Endodermal cell (in vitro differentiated cells): ENCODE data around the gene SMARCA2. TPM values are rescaled to one million over a fixed set of nuclear protein-coding genes. Genes with fewer than 3 reads are reported as not detected.

Source experiments
- DNase-seq: peaks from one replicate; pipeline ENCODE4 v3.0.0-alpha.2; 2017
- H3K27ac ChIP-seq: 2 replicates; pipeline ENCODE4 v1.5.1; 2013; ENCODE audit warnings: mild to moderate bottlenecking, low read depth, low read length, moderate library complexity
- H3K27me3 ChIP-seq: 2 replicates; pipeline ENCODE4 v1.6.1; 2013; ENCODE audit warnings: mild to moderate bottlenecking, low read length, moderate library complexity; ENCODE audit not compliant: insufficient read depth, control insufficient read depth, poor library complexity, severe bottlenecking
- H3K36me3 ChIP-seq: 2 replicates; pipeline ENCODE4 v1.7.0; 2013; ENCODE audit warnings: mild to moderate bottlenecking, low read length, moderate library complexity; ENCODE audit not compliant: control insufficient read depth, insufficient read depth
- H3K4me1 ChIP-seq: one replicate; pipeline ENCODE4 v1.7.0; 2013; ENCODE audit warnings: low read length; ENCODE audit not compliant: control insufficient read depth, insufficient read depth
- H3K4me3 ChIP-seq: 2 replicates; pipeline ENCODE4 v1.5.1; 2013; ENCODE audit warnings: mild to moderate bottlenecking, low read length, moderate library complexity
- H3K9ac ChIP-seq: 2 replicates; pipeline ENCODE4 v1.6.1; 2013; ENCODE audit warnings: mild to moderate bottlenecking, low read length, moderate library complexity; ENCODE audit not compliant: poor library complexity, severe bottlenecking; ENCODE audit errors: extremely low read depth
- H3K9me3 ChIP-seq: 2 replicates; pipeline ENCODE4 v1.6.1; 2013; ENCODE audit warnings: mild to moderate bottlenecking, low read length, moderate library complexity; ENCODE audit not compliant: control insufficient read depth
- H3K27ac Mint-ChIP-seq: 2 replicates; pipeline ENCODE4 v1.8.0; 2020; ENCODE audit warnings: mixed read lengths
- H3K27me3 Mint-ChIP-seq: 2 replicates; pipeline ENCODE4 v1.8.0; 2021; ENCODE audit warnings: mild to moderate bottlenecking, mixed read lengths; ENCODE audit not compliant: insufficient read depth
- H3K36me3 Mint-ChIP-seq: 2 replicates; pipeline ENCODE4 v1.8.0; 2020; ENCODE audit warnings: low read depth, mixed read lengths
- H3K4me1 Mint-ChIP-seq: 2 replicates; pipeline ENCODE4 v1.8.0; 2020; ENCODE audit warnings: mixed read lengths
- H3K4me3 Mint-ChIP-seq: 2 replicates; pipeline ENCODE4 v1.8.0; 2020; ENCODE audit warnings: mild to moderate bottlenecking, moderate library complexity, mixed read lengths
- H3K9me3 Mint-ChIP-seq: 2 replicates; pipeline ENCODE4 v1.8.0; 2020; ENCODE audit warnings: mild to moderate bottlenecking, mixed read lengths
- WGBS, 2 experiments: methylation state at CpG; one replicate each; pipeline versions ENCODE4 v1.1.5 to v1.1.7; 2013; ENCODE audit warnings: missing lambda C conversion rate in 2 of 2, mixed read lengths in 1 of 2; ENCODE audit not compliant: insufficient coverage in 1 of 2, insufficient read length in 1 of 2; 5-methylcytosine and 5-hydroxymethylcytosine counted together
- total RNA-seq, 2 donors: library from RNA; stranded (reverse); fragmentation: NEBNext Ultra II Directional in 1 of 2; extraction: Animal tissue kit (Norgen Biotek cat#: 25700) in 1 of 2; gene quantifications; 2 replicates in 1 of 2; 3 replicates in 1 of 2; pipeline ENCODE4 v1.2.1, GENCODE V29; 2021
- TF ChIP-seq, protein P1 (sequence below): fragments of 200-600 bp; sonication (generic); conservative IDR thresholded peaks from 2 replicates; pipeline ENCODE4 v1.5.0; 2021; ENCODE audit warnings: antibody characterized with exemption, mild to moderate bottlenecking

SMARCA2 gene
- total RNA-seq, 2 donors from 2014 or later, result 2.6 to 8.6 TPM

DNA sequence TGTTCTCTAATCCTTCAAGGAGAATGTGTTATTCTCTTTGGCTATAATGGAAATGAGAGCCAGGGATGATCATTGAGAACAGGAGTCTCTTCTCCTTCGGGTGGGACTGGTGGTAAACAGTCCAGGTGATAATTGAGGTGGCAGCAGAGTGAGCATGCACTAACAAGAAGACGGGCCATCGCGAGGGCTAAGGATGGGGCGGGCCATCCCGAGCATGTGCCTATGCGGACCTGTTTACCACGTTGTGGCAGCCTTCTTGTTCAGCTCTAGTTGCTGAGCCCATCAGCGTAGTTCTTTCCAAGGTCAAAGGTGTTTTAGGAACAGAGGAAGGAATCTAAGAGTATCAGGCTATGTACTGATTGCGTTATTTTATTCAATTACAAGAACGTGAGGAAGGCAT, 180.1 kb downstream of the SMARCA2 start:
- H3K9ac ChIP-seq, result no peak overlapping the region
- Mint-ChIP-seq H3K9me3 (peaks cover 9% of the 10 kb centered on the region), H3K27me3 (no peaks in the 10 kb centered on the region), H3K27ac (no peak overlapping the region), H3K4me3 (no peak overlapping the region), H3K4me1 (peaks cover 5% of the 10 kb centered on the region), H3K36me3 (peaks cover 26% of the 10 kb centered on the region)
- no peak overlapping the region for H3K27ac ChIP-seq
- DNase-seq, result no peak
- peaks cover 10% of the 10 kb centered on the region for H3K36me3 ChIP-seq
- H3K9me3 ChIP-seq, result peaks cover 2% of the 10 kb centered on the region
- no peaks in the 10 kb centered on the region for H3K4me1 ChIP-seq
- TF ChIP-seq, protein P1, sequence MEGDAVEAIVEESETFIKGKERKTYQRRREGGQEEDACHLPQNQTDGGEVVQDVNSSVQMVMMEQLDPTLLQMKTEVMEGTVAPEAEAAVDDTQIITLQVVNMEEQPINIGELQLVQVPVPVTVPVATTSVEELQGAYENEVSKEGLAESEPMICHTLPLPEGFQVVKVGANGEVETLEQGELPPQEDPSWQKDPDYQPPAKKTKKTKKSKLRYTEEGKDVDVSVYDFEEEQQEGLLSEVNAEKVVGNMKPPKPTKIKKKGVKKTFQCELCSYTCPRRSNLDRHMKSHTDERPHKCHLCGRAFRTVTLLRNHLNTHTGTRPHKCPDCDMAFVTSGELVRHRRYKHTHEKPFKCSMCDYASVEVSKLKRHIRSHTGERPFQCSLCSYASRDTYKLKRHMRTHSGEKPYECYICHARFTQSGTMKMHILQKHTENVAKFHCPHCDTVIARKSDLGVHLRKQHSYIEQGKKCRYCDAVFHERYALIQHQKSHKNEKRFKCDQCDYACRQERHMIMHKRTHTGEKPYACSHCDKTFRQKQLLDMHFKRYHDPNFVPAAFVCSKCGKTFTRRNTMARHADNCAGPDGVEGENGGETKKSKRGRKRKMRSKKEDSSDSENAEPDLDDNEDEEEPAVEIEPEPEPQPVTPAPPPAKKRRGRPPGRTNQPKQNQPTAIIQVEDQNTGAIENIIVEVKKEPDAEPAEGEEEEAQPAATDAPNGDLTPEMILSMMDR, result no peak
- no peaks in the 10 kb centered on the region for H3K27me3 ChIP-seq
- H3K4me3 ChIP-seq, result no peak overlapping the region
- 90 to 98% methylated on average over 5 to 11 of the region's 11 CpGs for WGBS, 2 experiments

DNA sequence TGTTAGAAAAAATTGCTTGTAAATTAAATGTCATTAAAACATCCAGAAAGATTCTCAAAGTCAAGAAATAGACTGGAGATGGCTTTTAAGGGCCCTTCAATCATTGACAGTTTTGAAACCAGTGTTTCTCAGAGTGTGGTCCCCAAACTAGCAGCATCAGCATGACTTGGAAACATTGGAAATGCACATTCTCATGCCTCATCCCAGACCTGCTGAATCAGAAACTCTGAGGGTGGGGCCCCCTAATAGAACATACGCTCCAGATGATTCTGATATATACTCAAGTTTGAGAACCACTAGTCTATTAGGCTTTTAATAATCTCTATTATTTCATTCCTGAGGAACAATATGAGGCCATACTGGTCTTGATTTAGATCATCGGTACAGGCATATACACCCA, 181.6 kb downstream of the SMARCA2 start:
- WGBS, 2 experiments, result 92 to 100% methylated on average over 1 to 2 of the region's 2 CpGs
- Histone ChIP-seq H3K9me3 (peaks cover 12% of the 10 kb centered on the region), H3K27me3 (no peaks in the 10 kb centered on the region), H3K36me3 (peaks cover 10% of the 10 kb centered on the region), H3K9ac (no peak overlapping the region), H3K4me1 (no peaks in the 10 kb centered on the region), H3K27ac (no peak overlapping the region), H3K4me3 (no peak overlapping the region)
- no peak for DNase-seq
- Mint-ChIP-seq H3K27me3 (no peaks in the 10 kb centered on the region), H3K4me1 (peaks cover 5% of the 10 kb centered on the region), H3K4me3 (no peak overlapping the region), H3K27ac (no peak overlapping the region), H3K9me3 (peaks cover 22% of the 10 kb centered on the region), H3K36me3 (peaks cover 40% of the 10 kb centered on the region)
- TF ChIP-seq, protein P1, result no peak

DNA sequence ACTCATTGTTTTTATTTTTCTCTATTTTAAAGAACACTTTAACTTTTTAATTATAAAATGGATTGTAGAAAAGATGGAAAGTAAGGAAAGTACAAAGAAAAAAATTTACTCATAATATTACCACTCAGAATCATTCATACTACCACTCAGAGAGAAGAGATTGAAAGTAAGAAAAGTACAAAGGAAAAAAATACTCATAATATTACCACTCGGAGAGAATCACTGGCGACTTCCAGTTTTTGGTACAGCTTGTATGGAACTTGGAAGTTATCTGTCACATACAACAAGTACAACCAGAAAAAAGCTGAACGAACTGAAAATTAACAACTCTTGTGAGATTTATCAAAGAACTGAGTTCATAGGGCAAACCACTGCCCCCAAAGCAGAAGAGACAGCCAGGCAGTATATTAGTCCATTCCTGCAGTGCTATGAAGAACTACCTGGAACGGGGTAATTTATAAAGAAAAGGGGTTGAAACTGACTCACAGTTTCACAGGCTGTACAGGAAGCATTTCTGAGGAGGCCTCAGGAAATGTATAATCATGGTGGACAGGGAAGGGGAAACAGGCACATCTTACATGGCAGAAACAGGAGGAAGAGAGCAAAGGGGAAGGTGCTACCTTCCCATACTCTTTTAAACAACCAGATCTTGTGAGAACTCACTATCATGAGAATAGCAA, 183.9 kb downstream of the SMARCA2 start:
- Histone ChIP-seq H3K36me3 (peaks cover 10% of the 10 kb centered on the region), H3K4me3 (no peak overlapping the region), H3K9me3 (peaks cover 29% of the 10 kb centered on the region), H3K27me3 (no peaks in the 10 kb centered on the region), H3K4me1 (no peaks in the 10 kb centered on the region), H3K9ac (no peak overlapping the region), H3K27ac (no peak overlapping the region)
- H3K36me3 Mint-ChIP-seq, result peaks cover 53% of the 10 kb centered on the region
- TF ChIP-seq, protein P1, result no peak
- peaks cover 39% of the 10 kb centered on the region for H3K9me3 Mint-ChIP-seq
- H3K4me3 Mint-ChIP-seq, result no peak overlapping the region
- peaks cover 5% of the 10 kb centered on the region for H3K4me1 Mint-ChIP-seq
- 98% methylated on average over 4 of the region's 4 CpGs; no CpG with 5 or more reads in 1 of the 2 experiments for WGBS, 2 experiments
- DNase-seq, result no peak
- H3K27me3 Mint-ChIP-seq, result no peaks in the 10 kb centered on the region
- no peak overlapping the region for H3K27ac Mint-ChIP-seq
